OCI-LY1 (cell line): Measurements from ENCODE around the gene CCDC92.

Experiments used
- CTCF ChIP-seq: fragments of 200-600 bp; sonication (generic), shearing (Covaris generic); IDR thresholded peaks from 2 replicates; pipeline ENCODE4 v1.5.1; 2017; ENCODE audit warnings: mild to moderate bottlenecking, antibody characterized with exemption, low read length, moderate library complexity, mixed read lengths
- EZH2 ChIP-seq: fragments of 200-600 bp; sonication (generic), shearing (Covaris generic); IDR thresholded peaks from 2 replicates; pipeline ENCODE4 v1.8.0; 2017; ENCODE audit warnings: borderline replicate concordance, mixed run types, mild to moderate bottlenecking, antibody characterized with exemption, low read length, moderate library complexity, mixed read lengths

- TF ChIP-seq EZH2 (no peak), CTCF (no peak)
Measured at GRCh38 chr12:123997033-123997822, 24.6 kb upstream of the CCDC92 start.
